Upper lobe of right lung (tissue), 1 donor: Measurements from ENCODE around the gene CHD6. TPM values are rescaled to one million over a fixed set of nuclear protein-coding genes. Genes with fewer than 3 reads are reported as not detected.
"Not testable (repeated sequence)": the region's sequence is repeated elsewhere in the genome, so short reads cannot be mapped to it uniquely, and the experiment has no call there.

Experiments used
- ATAC-seq: fragments of 200-7000 bp; cut with Tn5 transposase; one replicate; pipeline ENCODE4 v1.9.1; 2020; ENCODE audit warnings: mild to moderate bottlenecking, moderate library complexity
- DNase-seq: peaks from one replicate; pipeline ENCODE4 v3.0.0-alpha.2; 2020
- H3K27ac ChIP-seq: fragments of 200-600 bp; one replicate; pipeline ENCODE4 v1.8.0; 2022
- H3K27me3 ChIP-seq: fragments of 200-600 bp; one replicate; pipeline ENCODE4 v1.8.0; 2022; ENCODE audit warnings: mild to moderate bottlenecking
- H3K36me3 ChIP-seq: fragments of 200-600 bp; one replicate; pipeline ENCODE4 v1.8.0; 2022
- H3K4me1 ChIP-seq: fragments of 200-600 bp; one replicate; pipeline ENCODE4 v1.8.0; 2022
- H3K4me3 ChIP-seq: fragments of 200-600 bp; one replicate; pipeline ENCODE4 v1.8.0; 2022; ENCODE audit warnings: mild to moderate bottlenecking
- H3K9me3 ChIP-seq: fragments of 200-600 bp; one replicate; pipeline ENCODE4 v1.8.0; 2022
- CTCF ChIP-seq: fragments of 200-600 bp; IDR thresholded peaks from one replicate; pipeline ENCODE4 v1.8.0; 2022; ENCODE audit warnings: antibody characterized with exemption
- intact Hi-C: fragments of 100-400 bp; cut with DNase I; formaldehyde crosslinking; loops from one replicate; pipeline ENCODE4 v1.11.0; 2022
- total RNA-seq: library from RNA; stranded (reverse); fragmentation: NEBNext Ultra II Directional; extraction: Animal tissue kit (Norgen Biotek cat#: 25700); gene quantifications from one replicate; pipeline ENCODE4 v1.2.1, GENCODE V29; 2021
- donor health status: DM: no; HTN: yes; CAD: no; lungs with severe emphysema.

Gene CHD6
- total RNA-seq, 1 donor from 2014 or later = 42.3 TPM

GRCh38 chr20:41538810-41539596 lies 79.2 kb downstream of the CHD6 start:
- ATAC-seq = no peak

GRCh38 chr20:41537865-41538264 lies 80.3 kb downstream of the CHD6 start:
- peaks cover 1% of the 10 kb centered on the region for H3K36me3 ChIP-seq
- no peak overlapping the region for H3K27ac ChIP-seq
- H3K4me3 ChIP-seq = no peak overlapping the region
- DNase-seq (no peak), ATAC-seq (no peak)
- intact Hi-C loops = no loop called here
- H3K9me3 ChIP-seq = no peaks in the 10 kb centered on the region
- no peak for TF ChIP-seq CTCF
- no peaks in the 10 kb centered on the region for H3K4me1 ChIP-seq
- H3K27me3 ChIP-seq = no peaks in the 10 kb centered on the region

More at GRCh38 chr20:41538810-41539596, 79.2 kb downstream of the CHD6 start:
- TF ChIP-seq CTCF = no peak
- Histone ChIP-seq H3K4me3 (no peak overlapping the region), H3K36me3 (no peaks in the 10 kb centered on the region), H3K9me3 (no peaks in the 10 kb centered on the region), H3K27ac (no peak overlapping the region), H3K27me3 (no peaks in the 10 kb centered on the region), H3K4me1 (no peaks in the 10 kb centered on the region)
- intact Hi-C loops = no loop called here
- no peak for DNase-seq

GRCh38 chr20:41535551-41535950 lies 82.6 kb downstream of the CHD6 start:
- ATAC-seq, intact Hi-C loops: not testable (repeated sequence)

GRCh38 chr20:41534842-41535241 lies 83.3 kb downstream of the CHD6 start:
- no peak overlapping the region for H3K27ac ChIP-seq
- no peak for DNase-seq
- intact Hi-C loops = no loop called here
- H3K36me3 ChIP-seq = peaks cover 14% of the 10 kb centered on the region
- H3K9me3 ChIP-seq = no peaks in the 10 kb centered on the region
- no peaks in the 10 kb centered on the region for H3K4me1 ChIP-seq
- no peaks in the 10 kb centered on the region for H3K27me3 ChIP-seq
- H3K4me3 ChIP-seq = no peak overlapping the region
- TF ChIP-seq CTCF = no peak
- no peak for ATAC-seq

More at GRCh38 chr20:41535551-41535950, 82.6 kb downstream of the CHD6 start:
- H3K4me3 ChIP-seq, H3K9me3 ChIP-seq, DNase-seq, H3K27ac ChIP-seq, H3K27me3 ChIP-seq, H3K4me1 ChIP-seq: not testable (repeated sequence)
- H3K36me3 ChIP-seq = peaks cover 14% of the 10 kb centered on the region

GRCh38 chr20:41534170-41534569 lies 84.0 kb downstream of the CHD6 start:
- Histone ChIP-seq H3K4me3 (no peak overlapping the region), H3K4me1 (no peaks in the 10 kb centered on the region), H3K27ac (no peak overlapping the region), H3K9me3 (no peaks in the 10 kb centered on the region), H3K36me3 (peaks cover 14% of the 10 kb centered on the region), H3K27me3 (no peaks in the 10 kb centered on the region)
- DNase-seq (no peak), ATAC-seq (no peak)
- TF ChIP-seq CTCF = no peak
- intact Hi-C loops = no loop called here

- DNase-seq = no peak
- Histone ChIP-seq H3K9me3 (no peaks in the 10 kb centered on the region), H3K4me1 (no peaks in the 10 kb centered on the region), H3K27ac (no peak overlapping the region), H3K4me3 (no peak overlapping the region), H3K36me3 (peaks cover 14% of the 10 kb centered on the region), H3K27me3 (no peaks in the 10 kb centered on the region)
- no peak for TF ChIP-seq CTCF
- intact Hi-C loops = no loop called here
- ATAC-seq = no peak
Measured at GRCh38 chr20:41533537-41534136, 84.5 kb downstream of the CHD6 start.
